SU-DHL-6 (cell line): ENCODE measurements around the gene IQCM.

Experiments
- CTCF ChIP-seq: fragments of 200-600 bp; sonication (generic); IDR thresholded peaks from one replicate; pipeline ENCODE4 v1.5.1; 2017; ENCODE audit warnings: antibody characterized with exemption, mild to moderate bottlenecking, low read length, moderate library complexity; ENCODE audit not compliant: insufficient read depth, poor library complexity, severe bottlenecking
- EZH2phosphoT487 ChIP-seq: fragments of 200-600 bp; sonication (generic), shearing (Covaris generic); conservative IDR thresholded peaks from 2 replicates; pipeline ENCODE4 v1.6.1; 2018; ENCODE audit warnings: mild to moderate bottlenecking, antibody characterized with exemption, low read length, moderate library complexity, mixed read lengths

GRCh38 chr4:149523039-149523438, 292.6 kb downstream of the IQCM start:
- no peak for TF ChIP-seq CTCF
- no peak for TF ChIP-seq EZH2phosphoT487
